WERI-Rb-1 (cell line): ENCODE results near the gene VDR.
"Not testable (repeated sequence)": the region's sequence is repeated elsewhere in the genome, so short reads cannot be mapped to it uniquely, and the experiment has no call there.

Source experiments
- DNase-seq: peaks from one replicate; pipeline ENCODE4 v3.0.0-alpha.2; 2020
- H3K27ac ChIP-seq: fragments of 250-450 bp; sonication (Bioruptor Pico); 2 replicates; pipeline ENCODE4 v1.5.1; 2020; ENCODE audit warnings: mild to moderate bottlenecking, moderate library complexity
- H3K27me3 ChIP-seq: fragments of 250-450 bp; sonication (Bioruptor Pico); 2 replicates; pipeline ENCODE4 v1.5.1; 2021; ENCODE audit warnings: mild to moderate bottlenecking, low read depth, moderate library complexity; ENCODE audit not compliant: insufficient read depth, severe bottlenecking
- H3K36me3 ChIP-seq: fragments of 250-450 bp; sonication (Bioruptor Pico); 2 replicates; pipeline ENCODE4 v1.5.1; 2020; ENCODE audit warnings: mild to moderate bottlenecking, moderate library complexity
- H3K4me3 ChIP-seq: 2 replicates; pipeline ENCODE4 v1.5.1; 2011; ENCODE audit warnings: low read depth, mild to moderate bottlenecking, control low read depth, low read length
- H3K9me3 ChIP-seq: fragments of 250-450 bp; sonication (Bioruptor Pico); 2 replicates; pipeline ENCODE4 v1.5.1; 2021; ENCODE audit warnings: mild to moderate bottlenecking, moderate library complexity; ENCODE audit not compliant: severe bottlenecking
- TF ChIP-seq, protein P1 (sequence below): IDR thresholded peaks from 2 replicates; pipeline ENCODE4 v1.5.1; 2011; ENCODE audit warnings: low read depth, mild to moderate bottlenecking, control low read depth, inconsistent platforms, low read length

VDR gene

DNA sequence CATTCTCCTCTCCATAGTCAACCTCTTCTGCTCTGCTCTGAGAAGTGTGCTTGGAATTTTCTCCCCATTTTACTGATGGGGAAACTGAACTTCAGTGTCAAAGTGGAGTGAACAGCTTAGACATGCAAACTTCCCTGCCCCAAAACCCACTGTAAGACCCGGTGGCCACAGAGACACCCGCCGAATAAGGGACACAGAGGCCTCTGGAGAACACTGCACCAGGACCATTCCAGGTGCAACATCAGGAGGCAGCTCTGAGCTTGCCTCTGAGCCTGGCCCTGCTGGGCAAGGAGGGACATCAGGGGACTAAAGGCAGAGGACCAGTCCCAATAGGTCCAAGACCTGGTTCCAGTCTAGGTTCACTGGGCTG, 86.8 kb downstream of the VDR start:
- H3K27ac ChIP-seq, result no peak overlapping the region
- H3K9me3 ChIP-seq, result no peaks in the 10 kb centered on the region
- DNase-seq, result no peak
- 0 out of 2 replicates have a peak, but pooled peaks cover 4% of the 10 kb centered on the region for H3K36me3 ChIP-seq
- no peak overlapping the region for H3K4me3 ChIP-seq
- no peaks in the 10 kb centered on the region for H3K27me3 ChIP-seq
- TF ChIP-seq, protein P1, sequence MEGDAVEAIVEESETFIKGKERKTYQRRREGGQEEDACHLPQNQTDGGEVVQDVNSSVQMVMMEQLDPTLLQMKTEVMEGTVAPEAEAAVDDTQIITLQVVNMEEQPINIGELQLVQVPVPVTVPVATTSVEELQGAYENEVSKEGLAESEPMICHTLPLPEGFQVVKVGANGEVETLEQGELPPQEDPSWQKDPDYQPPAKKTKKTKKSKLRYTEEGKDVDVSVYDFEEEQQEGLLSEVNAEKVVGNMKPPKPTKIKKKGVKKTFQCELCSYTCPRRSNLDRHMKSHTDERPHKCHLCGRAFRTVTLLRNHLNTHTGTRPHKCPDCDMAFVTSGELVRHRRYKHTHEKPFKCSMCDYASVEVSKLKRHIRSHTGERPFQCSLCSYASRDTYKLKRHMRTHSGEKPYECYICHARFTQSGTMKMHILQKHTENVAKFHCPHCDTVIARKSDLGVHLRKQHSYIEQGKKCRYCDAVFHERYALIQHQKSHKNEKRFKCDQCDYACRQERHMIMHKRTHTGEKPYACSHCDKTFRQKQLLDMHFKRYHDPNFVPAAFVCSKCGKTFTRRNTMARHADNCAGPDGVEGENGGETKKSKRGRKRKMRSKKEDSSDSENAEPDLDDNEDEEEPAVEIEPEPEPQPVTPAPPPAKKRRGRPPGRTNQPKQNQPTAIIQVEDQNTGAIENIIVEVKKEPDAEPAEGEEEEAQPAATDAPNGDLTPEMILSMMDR, result no peak

DNA sequence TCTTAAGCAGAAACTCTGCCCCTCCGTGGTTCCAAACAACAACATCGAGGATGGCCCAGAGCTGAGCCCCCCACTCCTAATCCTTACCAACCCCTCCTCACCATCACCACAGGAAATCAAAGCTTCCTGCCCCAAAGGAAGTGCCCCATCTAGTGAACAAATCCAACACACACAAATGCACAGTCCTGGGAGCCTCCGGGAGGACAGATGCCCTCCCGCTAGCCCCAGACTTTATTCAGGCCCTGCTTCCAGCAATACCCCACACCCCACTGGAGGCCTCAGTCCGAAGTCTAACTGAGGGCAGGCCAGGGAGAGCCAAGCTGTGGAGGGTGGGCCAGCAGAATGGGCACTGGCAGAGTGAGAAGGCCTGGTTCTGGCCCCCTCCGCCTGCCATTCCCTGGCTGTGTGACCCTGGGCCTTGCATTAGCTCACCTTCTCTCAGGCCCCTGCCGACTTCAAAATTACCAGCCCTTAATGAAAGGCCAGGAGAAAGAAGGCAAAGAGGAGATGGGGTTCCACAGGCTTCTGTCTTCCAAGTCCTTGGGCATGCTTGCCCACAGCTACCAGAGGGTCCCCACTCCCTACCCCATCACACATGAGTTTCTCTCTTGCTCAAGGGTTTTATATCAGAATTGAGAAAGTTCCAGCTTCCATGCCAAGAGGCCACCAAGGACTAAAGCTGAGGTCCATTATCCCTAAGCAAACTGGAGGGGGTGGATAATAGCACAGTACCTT, 87.4 kb downstream of the VDR start:
- TF ChIP-seq, protein P1, result no peak
- Histone ChIP-seq H3K4me3 (no peak overlapping the region), H3K9me3 (no peaks in the 10 kb centered on the region), H3K27me3 (no peaks in the 10 kb centered on the region), H3K36me3 (0 out of 2 replicates have a peak, but pooled peaks cover 4% of the 10 kb centered on the region), H3K27ac (no peak overlapping the region)
- no peak for DNase-seq

DNA sequence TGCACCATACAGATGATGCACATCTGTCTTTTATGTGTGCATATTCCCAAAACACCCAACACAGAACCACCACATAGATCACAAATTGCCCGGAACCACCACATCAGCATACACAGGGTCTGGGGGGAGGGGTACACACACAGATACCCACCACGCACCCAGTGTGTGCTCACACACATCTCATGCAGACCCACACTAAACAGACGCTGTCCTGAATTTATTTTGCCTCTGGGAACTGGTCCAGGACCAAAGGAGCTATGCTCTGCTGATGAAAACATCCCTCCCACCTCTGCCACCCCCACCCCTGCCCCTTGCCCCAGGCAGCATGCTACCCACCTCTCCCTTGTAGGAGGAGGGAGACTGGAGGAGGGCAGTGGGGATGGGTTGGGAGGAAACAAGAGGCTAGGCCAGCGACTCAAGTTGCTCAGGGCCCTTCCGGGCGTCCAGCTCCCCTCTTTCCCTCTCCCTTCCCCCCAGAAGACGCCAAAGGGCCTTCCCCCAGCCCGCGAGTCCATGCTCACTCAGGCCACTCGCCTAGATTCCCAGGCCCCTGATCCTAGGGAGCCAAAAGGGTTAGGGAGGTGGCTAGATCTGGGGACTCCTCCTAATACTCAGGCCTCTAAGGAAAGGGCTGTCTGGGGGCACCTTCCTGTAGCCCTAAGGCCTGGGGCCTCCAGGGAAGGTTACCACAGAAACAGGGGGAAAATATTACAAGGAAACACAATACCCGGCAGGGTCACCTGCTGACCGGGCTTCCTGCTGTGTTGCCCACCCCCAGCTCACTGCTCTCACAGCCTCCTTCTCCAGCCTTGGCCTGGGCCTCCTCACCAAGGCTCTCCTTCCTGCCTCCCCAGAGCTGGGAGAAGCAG, 88.2 kb downstream of the VDR start:
- Histone ChIP-seq H3K27ac (no peak overlapping the region), H3K27me3 (no peaks in the 10 kb centered on the region), H3K4me3 (no peak overlapping the region), H3K9me3 (no peaks in the 10 kb centered on the region), H3K36me3 (0 out of 2 replicates have a peak, but pooled peaks cover 4% of the 10 kb centered on the region)
- TF ChIP-seq, protein P1, result no peak
- no peak for DNase-seq

DNA sequence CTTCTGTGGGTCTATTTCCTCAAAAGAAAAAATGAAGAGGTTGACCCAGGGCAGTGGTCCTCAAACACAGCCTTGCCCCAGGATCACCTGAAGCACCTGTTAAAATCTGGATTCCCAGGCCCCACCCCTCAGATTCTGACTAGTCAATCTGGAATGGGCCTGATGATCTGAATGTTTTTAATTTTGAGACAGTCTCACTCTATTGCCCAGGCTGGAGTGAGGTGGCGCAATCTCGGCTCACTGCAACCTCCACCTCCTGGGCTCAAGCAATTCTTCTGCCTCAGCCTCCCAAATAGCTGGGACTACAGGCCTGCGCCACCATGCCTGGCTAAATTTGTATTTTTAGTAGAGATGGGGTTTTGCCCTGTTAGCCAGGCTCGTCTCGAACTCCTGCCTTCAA, 89.3 kb downstream of the VDR start:
- H3K36me3 ChIP-seq, H3K4me3 ChIP-seq, H3K27me3 ChIP-seq, H3K27ac ChIP-seq, H3K9me3 ChIP-seq, DNase-seq: not testable (repeated sequence)

DNA sequence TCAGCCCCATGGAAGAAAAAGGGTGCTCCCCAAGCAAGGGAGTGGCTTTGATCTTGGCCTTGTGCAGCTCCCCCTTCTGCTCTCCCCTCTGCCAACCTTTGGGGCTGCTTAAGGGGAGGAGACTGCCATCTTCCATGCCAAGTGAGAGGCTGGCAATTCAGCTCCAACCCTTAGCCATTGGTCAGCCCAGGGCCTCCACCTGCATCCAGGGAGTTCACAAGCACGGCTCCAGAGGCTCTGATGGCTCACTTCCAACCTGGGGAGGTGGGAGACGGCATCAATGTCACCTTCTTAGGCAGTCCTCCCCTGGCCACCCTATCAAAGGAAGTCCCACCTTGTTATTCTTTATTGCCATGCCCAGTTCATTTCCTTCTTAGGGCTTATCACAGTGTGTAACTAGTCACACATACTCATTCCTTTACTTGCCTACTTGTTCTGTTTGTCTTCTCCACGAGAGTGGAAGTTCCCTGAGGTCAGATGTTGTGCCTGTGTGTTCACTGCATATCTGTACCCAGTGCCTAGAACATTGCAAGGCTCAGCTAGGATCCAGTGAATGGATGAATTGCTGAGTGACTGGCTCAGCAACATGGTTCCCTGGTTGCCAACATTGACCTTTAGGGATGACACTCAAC, 90.1 kb downstream of the VDR start:
- Histone ChIP-seq H3K4me3 (no peak overlapping the region), H3K9me3 (no peaks in the 10 kb centered on the region), H3K27me3 (no peaks in the 10 kb centered on the region), H3K36me3 (0 out of 2 replicates have a peak, but pooled peaks cover 4% of the 10 kb centered on the region), H3K27ac (no peak overlapping the region)
- TF ChIP-seq, protein P1, result no peak
- DNase-seq, result no peak
